Measurements from ENCODE around the gene POLR1E. TPM values are rescaled to one million over a fixed set of nuclear protein-coding genes. Genes with fewer than 3 reads are reported as not detected.

POLR1E gene
- total and polyA plus RNA-seq, 2 of the 8 experiments (the other 6 are each of a cell fraction or from before 2014, with no cell fraction given) = 16.0 to 40.0 TPM

DNA sequence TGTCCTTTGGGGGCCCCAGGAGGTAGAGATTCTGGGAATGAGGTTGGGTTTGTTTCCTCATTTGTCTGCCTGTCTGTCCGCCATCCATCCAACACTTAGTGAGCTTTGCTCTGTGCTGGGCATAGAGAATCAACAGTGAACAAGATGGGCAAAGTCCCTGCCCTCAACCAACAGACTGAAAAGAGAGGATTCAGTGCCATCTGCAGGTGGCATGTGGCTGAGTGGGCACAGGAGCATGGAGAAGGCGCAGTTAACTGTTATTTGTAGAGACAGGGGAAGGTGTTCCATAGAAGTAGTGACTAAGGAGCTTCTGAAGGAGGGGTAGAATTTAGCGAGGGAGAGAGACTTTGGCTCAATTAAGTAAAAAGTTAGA is 23.1 kb downstream of the POLR1E start:
- Histone ChIP-seq H2BK20ac (ENCODE audit: low read length) (no peak overlapping the region), H2AK5ac (ENCODE audit: low read depth, low read length) (no peak overlapping the region), H3K18ac (ENCODE audit: extremely low read depth, low read length) (no peak overlapping the region), H3K9ac (replicated peaks in 1 of 4; ENCODE audit: extremely low read depth in 1 of 4, low read depth in 3 of 4, low read length in 3 of 4) (no peak overlapping the region), H3K27me3 (replicated peaks in 1 of 4; ENCODE audit: control insufficient read depth in 3 of 4, extremely low read depth in 1 of 4, insufficient read depth in 3 of 4, low read length in 3 of 4) (no peaks in the 10 kb centered on the region), H2BK120ac (replicated peaks; ENCODE audit: low read depth, low read length) (no peak overlapping the region), H3K4ac (replicated peaks; ENCODE audit: insufficient read length, low read depth, low read length) (no peak overlapping the region), H3K79me2 (ENCODE audit: control insufficient read depth in 1 of 2, insufficient read depth in 2 of 2, low read length in 2 of 2) (no peaks in the 10 kb centered on the region), H4K20me1 (replicated peaks in 1 of 2; ENCODE audit: control insufficient read depth in 1 of 2, insufficient read depth in 2 of 2, low read length in 2 of 2) (peaks cover 2 to 10% of the 10 kb centered on the region in 2 experiments), H3K9me3 (ENCODE audit: insufficient read depth in 2 of 2, low read depth in 1 of 2, low read length in 1 of 2) (no peaks in the 10 kb centered on the region), H4K91ac (replicated peaks; ENCODE audit: insufficient read length, low read length) (no peak overlapping the region), H4K5ac (ENCODE audit: insufficient read length, low read depth, low read length) (no peak overlapping the region), H3K4me2 (ENCODE audit: insufficient read depth in 1 of 2, low read depth in 2 of 2, low read length in 2 of 2) (no peak overlapping the region), H2BK5ac (ENCODE audit: low read depth, low read length) (no peak overlapping the region), H3K36me3 (ENCODE audit: control insufficient read depth in 2 of 4, insufficient read depth in 4 of 4, low read length in 3 of 4) (peaks cover 2 to 21% (median 10%) of the 10 kb centered on the region in 4 experiments; a peak in 6 of 8 replicates), H3K4me1 (replicated peaks in 1 of 4; ENCODE audit: control insufficient read depth in 3 of 4, insufficient read depth in 4 of 4, low read length in 3 of 4) (no peaks in the 10 kb centered on the region; a peak in 2 of 7 replicates), H3K4me3 (ENCODE audit: extremely low read depth in 1 of 4, insufficient read depth in 2 of 4, low read depth in 3 of 4, low read length in 4 of 4) (no peak overlapping the region), H2BK15ac (ENCODE audit: low read length) (no peak overlapping the region), H3K27ac (ENCODE audit: low read depth, low read length) (no peak overlapping the region), H2BK12ac (ENCODE audit: low read depth, low read length) (no peak overlapping the region), H3K56ac (replicated peaks; ENCODE audit: insufficient read length, low read depth, low read length) (no peak overlapping the region), H3K79me1 (ENCODE audit: low read depth, low read length) (no peaks in the 10 kb centered on the region; the same call in 1 of the 2 replicates), H3K23me2 (ENCODE audit: low read depth, low read length) (no peaks in the 10 kb centered on the region), H4K8ac (ENCODE audit: extremely low read depth, insufficient read depth, low read length) (no peak overlapping the region), H3K14ac (ENCODE audit: insufficient read length) (no peak overlapping the region), H3K23ac (ENCODE audit: insufficient read length) (no peak overlapping the region), H2AFZ (ENCODE audit: low read length) (no peak overlapping the region)
- CTCF ChIA-PET (ENCODE audit: partially characterized antibody) = interaction anchor here (0.8 to 6.5 kb wide), 7 partner anchors 9 to 57 kb away, joined by 4 to 39 read pairs (median 5); partner anchors contain the start of gene POLR1E
- FAIRE-seq = no peak
- WGBS, 2 experiments (ENCODE audit: extremely low coverage in 1 of 2, insufficient coverage in 1 of 2, insufficient read length in 1 of 2, insufficient replicate concordance in 2 of 2, low coverage in 1 of 2, low lambda C conversion rate in 2 of 2, missing lambda C conversion rate in 1 of 2) = 91% methylated on average over 3 of the region's 3 CpGs; no CpG with 5 or more reads in 1 of the 2 experiments
- POLR2A ChIA-PET (ENCODE audit: partially characterized antibody) = interaction anchor here (1.1 to 2.7 kb wide), 8 partner anchors 9 to 43 kb away, joined by 3 to 12 read pairs (median 8); partner anchors contain the start of genes POLR1E and ZBTB5
- DNase-seq (ENCODE audit: low read depth in 1 of 2, low spot score in 2 of 2) = no peak
- TF ChIP-seq EP300 (IDR thresholded peaks at IDR 0.05; ENCODE audit: borderline replicate concordance in 1 of 2, low read depth in 2 of 2, low read length in 2 of 2) (no peak), EGR1 (IDR thresholded peaks at IDR 0.05; ENCODE audit: borderline replicate concordance, low read depth, low read length) (no peak), BACH1 (IDR thresholded peaks at IDR 0.05; ENCODE audit: low read length) (no peak), RAD21 (IDR thresholded peaks at IDR 0.05 in 1 of 2, conservative IDR thresholded peaks at IDR 0.05 in 1 of 2; ENCODE audit: low read depth in 2 of 2, low read length in 2 of 2) (no peak), SP2 (IDR thresholded peaks at IDR 0.05; ENCODE audit: low read length) (no peak), CREB1 (IDR thresholded peaks at IDR 0.05) (no peak), JUND (IDR thresholded peaks at IDR 0.05; ENCODE audit: low read length) (no peak), CBX5 (IDR thresholded peaks at IDR 0.05; ENCODE audit: low read depth, low read length) (no peak), SP4 (IDR thresholded peaks at IDR 0.05; ENCODE audit: low read length) (no peak), SAP30 (IDR thresholded peaks at IDR 0.05; ENCODE audit: insufficient read depth, insufficient replicate concordance, low read length) (no peak), GABPA (IDR thresholded peaks at IDR 0.05; ENCODE audit: borderline replicate concordance, insufficient read depth, low read length) (no peak)
- TF ChIP-seq, protein P1, sequence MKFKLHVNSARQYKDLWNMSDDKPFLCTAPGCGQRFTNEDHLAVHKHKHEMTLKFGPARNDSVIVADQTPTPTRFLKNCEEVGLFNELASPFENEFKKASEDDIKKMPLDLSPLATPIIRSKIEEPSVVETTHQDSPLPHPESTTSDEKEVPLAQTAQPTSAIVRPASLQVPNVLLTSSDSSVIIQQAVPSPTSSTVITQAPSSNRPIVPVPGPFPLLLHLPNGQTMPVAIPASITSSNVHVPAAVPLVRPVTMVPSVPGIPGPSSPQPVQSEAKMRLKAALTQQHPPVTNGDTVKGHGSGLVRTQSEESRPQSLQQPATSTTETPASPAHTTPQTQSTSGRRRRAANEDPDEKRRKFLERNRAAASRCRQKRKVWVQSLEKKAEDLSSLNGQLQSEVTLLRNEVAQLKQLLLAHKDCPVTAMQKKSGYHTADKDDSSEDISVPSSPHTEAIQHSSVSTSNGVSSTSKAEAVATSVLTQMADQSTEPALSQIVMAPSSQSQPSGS (IDR thresholded peaks at IDR 0.05; ENCODE audit: low read length) = no peak

Data from H1 (cell line).